Measurements from ENCODE around the gene DCAF12.
"Not testable (repeated sequence)": the region's sequence is repeated elsewhere in the genome, so short reads cannot be mapped to it uniquely, and the experiment has no call there.

The DCAF12 gene

DNA sequence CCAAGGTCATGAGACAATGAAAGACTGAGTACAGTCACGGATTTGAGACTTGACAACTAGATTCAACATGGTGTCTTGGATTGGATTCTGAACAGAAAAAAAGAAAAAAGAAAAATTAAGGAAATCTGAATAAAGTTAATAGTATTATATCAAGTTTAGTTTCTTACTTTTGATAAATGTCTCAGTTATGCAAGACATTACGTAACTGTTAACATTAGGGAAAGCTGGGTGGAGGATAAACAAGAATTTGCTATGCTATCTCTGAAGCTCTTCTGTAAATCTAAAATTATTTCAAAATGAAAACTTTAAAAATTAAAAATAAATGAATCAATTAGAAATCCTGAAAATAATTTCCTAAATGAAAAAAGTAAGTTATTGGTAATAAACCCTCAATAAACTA, 14.4 kb upstream of the DCAF12 start:
- no peak overlapping the region for H3K4me3 ChIP-seq (ENCODE audit: low read length)
- no peak for DNase-seq (ENCODE audit: low read depth)
- TF ChIP-seq, protein P1, sequence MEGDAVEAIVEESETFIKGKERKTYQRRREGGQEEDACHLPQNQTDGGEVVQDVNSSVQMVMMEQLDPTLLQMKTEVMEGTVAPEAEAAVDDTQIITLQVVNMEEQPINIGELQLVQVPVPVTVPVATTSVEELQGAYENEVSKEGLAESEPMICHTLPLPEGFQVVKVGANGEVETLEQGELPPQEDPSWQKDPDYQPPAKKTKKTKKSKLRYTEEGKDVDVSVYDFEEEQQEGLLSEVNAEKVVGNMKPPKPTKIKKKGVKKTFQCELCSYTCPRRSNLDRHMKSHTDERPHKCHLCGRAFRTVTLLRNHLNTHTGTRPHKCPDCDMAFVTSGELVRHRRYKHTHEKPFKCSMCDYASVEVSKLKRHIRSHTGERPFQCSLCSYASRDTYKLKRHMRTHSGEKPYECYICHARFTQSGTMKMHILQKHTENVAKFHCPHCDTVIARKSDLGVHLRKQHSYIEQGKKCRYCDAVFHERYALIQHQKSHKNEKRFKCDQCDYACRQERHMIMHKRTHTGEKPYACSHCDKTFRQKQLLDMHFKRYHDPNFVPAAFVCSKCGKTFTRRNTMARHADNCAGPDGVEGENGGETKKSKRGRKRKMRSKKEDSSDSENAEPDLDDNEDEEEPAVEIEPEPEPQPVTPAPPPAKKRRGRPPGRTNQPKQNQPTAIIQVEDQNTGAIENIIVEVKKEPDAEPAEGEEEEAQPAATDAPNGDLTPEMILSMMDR (conservative IDR thresholded peaks at IDR 0.05; ENCODE audit: low read length), result no peak

DNA sequence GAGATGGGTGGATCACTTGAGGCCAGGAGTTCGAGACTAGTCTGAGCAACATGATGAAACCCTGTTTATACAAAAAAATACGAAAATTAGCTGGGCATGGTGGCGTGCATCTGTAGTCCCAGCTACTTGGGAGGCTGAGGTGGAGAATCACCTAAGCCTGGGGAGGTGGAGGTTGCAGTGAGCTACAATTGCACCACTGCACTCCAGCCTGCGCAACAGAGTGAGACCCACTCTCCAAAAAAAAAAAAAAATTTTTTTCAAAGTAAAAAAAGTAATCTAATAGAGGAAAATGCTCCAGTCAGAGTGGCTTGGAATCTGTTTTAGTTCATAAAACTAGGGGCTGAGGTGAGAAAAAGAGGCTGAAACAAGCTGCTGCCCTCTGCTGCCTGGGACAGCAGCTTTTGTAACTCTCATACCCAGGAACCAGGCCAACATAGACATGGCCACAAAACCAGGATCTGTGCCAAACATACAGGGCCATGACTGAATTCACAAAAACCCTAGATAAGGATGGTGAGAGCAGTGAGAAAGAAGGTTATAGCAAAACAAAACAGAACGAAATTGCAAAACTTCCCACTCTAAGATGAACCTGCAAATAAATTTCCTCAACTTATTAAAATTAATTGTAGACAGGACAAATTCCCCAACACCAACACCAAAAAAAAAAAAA, 13.1 kb upstream of the DCAF12 start:
- no peak overlapping the region for H3K4me3 ChIP-seq (ENCODE audit: low read length)
- TF ChIP-seq, protein P1 (conservative IDR thresholded peaks at IDR 0.05; ENCODE audit: low read length), result peak; percentile 49
- peak; percentile 89 for DNase-seq (ENCODE audit: low read depth)

DNA sequence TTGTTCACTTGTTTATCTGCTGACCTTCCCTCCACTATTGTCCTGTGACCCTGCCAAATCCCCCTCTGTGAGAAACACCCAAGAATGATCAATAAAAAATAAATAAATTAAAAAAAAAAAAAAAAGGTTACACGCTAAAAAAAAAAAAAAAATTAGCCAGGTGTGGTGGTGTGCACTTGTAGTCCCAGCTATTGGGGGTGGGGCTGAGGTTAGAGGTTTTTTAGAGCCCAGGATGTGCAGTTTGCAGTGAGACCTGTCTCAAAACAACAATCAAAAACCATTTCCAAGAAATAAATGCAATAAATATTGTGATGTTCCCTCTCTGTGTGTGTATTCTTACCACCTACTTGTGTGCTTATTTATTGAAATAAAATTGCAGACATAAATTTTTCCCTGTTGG, 12.1 kb upstream of the DCAF12 start:
- not testable (repeated sequence) for DNase-seq (ENCODE audit: low read depth); H3K4me3 ChIP-seq (ENCODE audit: low read length)

DNA sequence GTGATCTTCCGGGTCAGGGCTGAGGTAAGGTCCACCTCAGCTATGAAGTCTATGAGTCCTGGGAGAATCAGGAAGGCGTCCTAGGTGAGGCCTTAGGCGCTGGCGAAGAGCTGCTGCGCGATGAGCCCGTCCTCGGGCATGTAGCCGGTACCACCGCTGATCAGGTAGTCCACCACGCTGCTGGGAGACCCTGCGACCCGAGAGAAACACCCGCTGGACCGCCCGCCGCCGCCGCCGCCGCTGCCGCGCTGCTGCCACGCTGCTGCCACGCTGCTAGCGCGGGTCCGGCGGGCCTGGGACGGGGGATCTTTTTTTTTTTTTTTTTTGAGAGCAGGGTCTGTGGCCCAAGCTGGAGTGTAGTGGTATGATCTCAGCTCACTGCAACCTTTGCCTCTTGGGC, 8.0 kb upstream of the DCAF12 start:
- DNase-seq (ENCODE audit: low read depth), result no peak
- no peak overlapping the region for H3K4me3 ChIP-seq (ENCODE audit: low read length)
- TF ChIP-seq, protein P1 (conservative IDR thresholded peaks at IDR 0.05; ENCODE audit: low read length), result no peak

DNA sequence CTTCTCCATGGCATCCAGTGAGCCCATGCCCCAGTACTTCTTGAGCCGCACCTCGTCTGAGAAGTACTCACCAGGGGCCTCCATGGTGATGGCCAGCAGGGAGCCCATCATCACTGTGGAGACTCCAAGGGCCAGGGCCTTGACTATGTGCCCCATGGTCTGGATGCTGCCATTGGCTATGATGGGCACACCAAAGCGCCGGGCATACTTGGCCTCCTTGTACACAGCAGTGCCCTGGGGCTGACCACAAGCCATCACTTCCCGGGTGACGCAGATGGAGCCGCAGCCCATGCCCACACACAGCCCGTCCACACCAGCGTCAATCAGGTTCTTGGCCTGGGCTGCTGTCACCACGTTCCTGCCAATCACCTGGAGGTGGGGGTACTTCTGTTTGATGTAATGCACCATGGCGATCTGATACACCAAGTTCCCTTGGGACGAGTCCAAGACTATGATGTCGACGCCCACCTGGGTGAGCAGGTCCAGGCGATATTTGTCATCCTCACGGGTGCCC, 7.0 kb upstream of the DCAF12 start:
- DNase-seq (ENCODE audit: low read depth), result no peak
- TF ChIP-seq, protein P1 (conservative IDR thresholded peaks at IDR 0.05; ENCODE audit: low read length), result no peak
- H3K4me3 ChIP-seq (ENCODE audit: low read length), result no peak overlapping the region

DNA sequence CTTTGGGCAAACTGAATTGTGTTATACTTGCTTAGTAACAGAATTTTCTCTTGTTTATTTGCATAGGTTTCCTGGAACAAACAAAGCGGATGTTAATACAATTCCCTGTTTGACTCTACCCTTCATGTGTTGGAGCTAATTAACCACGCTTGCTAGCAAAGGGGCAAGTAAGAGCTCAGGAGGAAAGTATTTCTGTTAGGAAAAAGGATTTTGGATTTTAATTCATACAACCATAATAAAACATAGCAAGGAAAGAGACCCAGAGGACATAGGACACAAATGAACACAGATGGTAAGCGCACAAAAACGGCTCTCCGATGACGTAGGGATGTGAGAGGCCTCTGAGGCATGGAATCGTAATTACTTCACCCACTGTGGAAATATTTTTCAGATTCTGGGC, 5.1 kb upstream of the DCAF12 start:
- TF ChIP-seq, protein P1 (conservative IDR thresholded peaks at IDR 0.05; ENCODE audit: low read length), result no peak
- DNase-seq (ENCODE audit: low read depth), result no peak
- H3K4me3 ChIP-seq (ENCODE audit: low read length), result no peak overlapping the region

DNA sequence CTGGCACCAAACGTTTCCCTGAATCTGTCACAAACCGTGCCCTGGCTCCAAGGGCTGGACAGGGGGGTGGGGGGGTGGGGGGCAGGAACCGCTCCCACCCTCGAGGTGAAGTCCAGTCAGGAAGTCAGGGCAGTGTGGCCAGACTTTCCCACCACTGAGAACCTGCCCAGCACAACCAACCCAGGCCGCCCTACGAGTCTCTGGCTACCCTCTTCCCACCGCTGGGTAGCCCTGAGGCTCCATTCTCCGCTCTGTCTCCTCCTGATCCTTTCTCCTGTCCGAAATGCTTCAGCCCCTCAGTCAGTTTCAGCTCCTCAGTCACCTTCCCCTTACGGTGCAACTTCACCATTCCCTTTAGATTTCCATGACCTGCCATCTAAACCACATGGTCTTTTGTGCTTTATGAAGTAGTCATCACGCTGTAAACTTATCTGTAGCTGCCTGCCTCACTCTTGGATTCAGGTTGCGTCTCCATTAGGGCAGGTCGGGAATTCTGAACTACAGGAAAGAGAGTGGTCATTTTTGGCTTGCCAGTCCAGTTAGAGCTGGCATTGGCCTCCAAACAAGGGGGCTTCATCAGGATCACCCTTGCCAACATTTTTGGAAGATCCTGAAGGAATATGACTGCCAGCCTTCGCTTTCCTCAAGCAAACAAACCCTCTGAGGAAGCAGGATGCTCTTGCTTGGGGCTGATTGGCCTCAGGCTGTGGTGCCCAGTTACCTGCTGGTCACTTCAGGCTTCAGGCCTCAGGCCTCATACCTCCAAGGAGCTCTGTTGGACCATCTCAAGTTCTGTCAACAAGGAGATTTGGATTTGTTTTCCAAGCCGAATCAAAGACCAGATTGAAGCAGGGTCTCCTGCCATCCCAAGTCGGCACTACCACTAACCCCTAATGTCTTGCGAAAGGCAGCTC, 794 bp upstream of the DCAF12 start:
- peak overlapping the region; percentile 80 for H3K4me3 ChIP-seq (ENCODE audit: low read length)
- TF ChIP-seq, protein P1 (conservative IDR thresholded peaks at IDR 0.05; ENCODE audit: low read length), result no peak
- DNase-seq (ENCODE audit: low read depth), result no peak
